ENCODE data around the gene HDAC9.
"Not testable (repeated sequence)": the region's sequence is repeated elsewhere in the genome, so short reads cannot be mapped to it uniquely, and the experiment has no call there.

The HDAC9 gene

DNA sequence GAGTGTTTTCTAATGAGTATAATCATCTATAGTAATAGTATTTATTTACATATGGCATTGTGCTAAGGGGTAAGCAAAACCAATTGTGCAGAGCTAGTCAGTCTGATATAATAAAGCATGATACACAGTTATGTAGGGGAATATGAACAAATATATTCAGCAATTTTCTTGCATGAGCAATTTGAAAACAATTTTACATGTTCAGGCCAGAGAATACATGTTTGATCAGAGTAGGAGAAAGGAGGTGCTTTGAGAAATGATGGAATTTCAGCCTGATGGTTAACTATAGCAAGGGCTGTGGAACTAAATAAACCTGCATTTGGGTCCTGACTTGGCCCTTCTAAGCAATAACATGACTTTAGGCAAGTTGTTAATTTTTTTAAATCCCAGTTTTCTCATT lies 407.3 kb downstream of the HDAC9 start:
- no peak for DNase-seq

DNA sequence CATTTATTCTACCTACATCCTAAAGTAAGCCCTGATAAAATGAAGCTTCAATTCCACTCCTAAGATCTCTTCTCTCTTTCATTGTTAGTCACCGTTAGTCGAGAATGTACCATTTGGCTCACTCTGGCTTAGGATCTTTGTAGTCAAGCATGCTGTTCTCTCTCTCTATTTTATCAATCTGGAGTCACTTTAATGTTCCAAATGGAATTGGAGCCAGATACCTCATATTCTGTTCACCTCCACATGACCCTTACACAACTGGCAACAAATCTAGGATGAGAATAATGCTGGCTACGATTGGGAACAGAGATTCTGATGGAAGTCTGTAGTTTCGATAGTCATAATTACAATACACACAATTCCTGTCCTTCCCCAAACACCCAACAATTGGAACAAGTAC lies 408.1 kb downstream of the HDAC9 start:
- DNase-seq = no peak

- no peak for DNase-seq
These were observed 409.9 kb downstream of the HDAC9 start for GRCh38 chr7:18905316-18905943.

- DNase-seq = no peak
These were observed 411.4 kb downstream of the HDAC9 start for GRCh38 chr7:18906901-18907300.

GRCh38 chr7:18913106-18913505 lies 417.6 kb downstream of the HDAC9 start:
- no peak for DNase-seq

DNA sequence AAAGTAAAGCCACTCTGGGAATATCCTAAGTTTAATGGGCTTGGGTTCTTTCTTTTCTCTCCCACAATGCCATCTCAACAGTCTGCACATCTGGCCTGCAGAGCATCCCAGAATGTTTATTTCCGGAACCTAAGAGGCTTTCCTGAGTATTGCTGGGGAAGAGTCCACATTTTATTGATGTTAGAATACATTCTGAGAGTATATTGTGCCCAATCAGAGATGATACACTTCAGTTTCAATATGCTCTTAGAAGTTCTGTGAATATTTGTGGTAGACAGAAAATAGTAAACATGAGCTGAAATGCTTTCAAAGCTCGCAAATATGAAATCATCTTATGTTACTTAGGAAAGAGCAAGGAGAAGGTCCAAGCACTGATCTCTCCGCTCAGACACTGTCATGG lies 421.3 kb downstream of the HDAC9 start:
- DNase-seq = no peak

- DNase-seq = no peak
These were observed 431.6 kb downstream of the HDAC9 start for GRCh38 chr7:18927134-18927533.

DNA sequence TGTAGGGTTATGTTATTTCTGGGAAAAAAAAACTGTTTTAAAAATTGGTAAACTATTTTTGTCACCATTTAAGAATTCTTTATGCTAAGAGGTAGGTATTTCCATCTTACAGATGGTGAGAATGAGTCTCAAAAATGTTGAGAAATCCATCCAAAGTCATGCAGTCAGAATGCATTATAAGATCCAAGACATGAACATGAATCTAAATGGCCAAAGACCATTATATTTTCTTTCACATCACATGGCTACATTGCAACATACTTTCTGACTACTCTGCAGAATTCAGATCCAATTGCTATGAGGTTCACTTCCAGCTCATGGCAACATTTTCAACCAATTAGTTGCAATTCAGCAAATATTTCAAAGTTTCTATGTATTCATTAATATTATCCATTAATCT lies 440.7 kb downstream of the HDAC9 start:
- no peak for DNase-seq

DNA sequence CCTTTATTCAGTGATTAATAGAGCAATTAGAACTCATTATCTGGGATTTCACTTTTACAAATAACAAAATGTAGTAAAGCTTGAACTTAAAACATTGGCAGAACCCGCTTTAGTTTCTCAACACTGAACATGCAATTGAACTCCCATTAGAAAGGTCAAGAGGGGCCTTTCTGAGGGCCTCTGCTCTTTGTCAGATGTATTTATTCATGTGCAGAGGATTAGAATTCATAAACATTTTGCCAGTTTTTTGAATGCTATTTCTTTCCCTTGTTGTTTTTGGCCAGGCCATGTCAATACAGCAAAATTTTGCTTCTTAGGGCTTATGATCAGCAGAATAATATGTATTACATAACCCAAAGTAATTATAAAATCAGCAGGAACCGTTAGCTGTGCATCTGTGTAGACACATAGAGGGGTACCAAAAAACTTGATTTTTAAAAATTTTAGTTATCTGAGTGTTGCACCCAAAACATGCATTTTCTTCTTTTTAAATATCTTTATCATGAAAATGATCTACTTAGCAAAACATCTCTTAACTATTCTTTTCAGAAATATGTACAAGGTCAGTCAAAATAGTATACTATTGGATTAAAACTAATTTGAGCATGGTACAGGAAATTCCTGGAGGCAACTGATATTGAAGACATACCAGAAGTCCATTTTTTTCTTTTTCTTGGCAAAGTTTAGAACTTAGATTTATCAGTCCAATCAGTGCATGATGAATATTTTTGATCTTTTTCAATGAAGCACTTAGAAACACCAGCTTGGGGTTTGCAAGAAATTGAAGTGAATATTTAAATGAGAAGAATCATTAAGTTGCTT lies 444.4 kb downstream of the HDAC9 start:
- DNase-seq = no peak

DNA sequence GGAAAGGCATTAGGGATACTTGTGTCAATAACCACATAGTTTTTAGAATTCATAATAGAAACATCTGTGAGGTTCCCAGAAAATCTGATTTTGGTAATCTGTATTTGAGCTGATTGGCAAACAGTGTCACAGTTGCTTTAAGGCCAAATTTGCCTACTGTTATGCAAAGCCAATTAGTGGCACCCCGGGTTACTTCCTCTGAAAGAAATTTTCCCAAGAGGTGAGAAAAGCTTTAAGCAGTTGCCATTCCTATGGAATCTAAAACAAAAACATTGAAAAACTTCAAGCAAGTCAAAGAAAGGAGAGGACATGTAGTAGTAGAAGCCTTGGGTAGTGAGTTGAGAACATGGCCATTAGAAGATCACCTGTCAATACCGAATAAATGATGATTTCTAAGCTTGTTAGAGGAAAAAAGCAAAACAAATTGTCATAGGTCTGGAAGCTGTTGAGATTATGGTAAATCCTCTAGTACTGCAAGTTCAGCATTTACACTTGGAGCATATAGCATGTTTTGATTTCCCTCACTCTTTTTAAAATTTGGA lies 445.1 kb downstream of the HDAC9 start:
- DNase-seq = no peak

DNA sequence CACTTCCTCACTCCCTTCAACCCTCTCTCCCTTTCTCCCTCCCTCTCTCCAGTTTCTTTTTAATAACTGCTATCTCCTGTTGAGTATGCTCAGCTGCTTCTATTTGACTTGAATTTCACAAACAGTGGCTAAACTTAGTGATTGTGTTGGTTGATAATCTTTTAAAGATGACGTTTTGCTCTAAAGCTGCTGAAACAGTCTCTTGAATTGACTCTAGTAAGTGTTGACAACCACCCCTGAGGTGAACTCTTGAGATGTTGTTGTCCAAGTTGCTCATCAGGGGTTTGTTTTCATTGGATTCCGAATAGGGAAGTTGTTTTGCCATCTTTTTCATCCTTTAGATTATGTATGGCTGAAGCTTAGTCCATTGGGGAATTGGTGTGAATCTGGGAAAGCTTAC lies 445.7 kb downstream of the HDAC9 start:
- DNase-seq = no peak

- DNase-seq = no peak
These were observed 453.0 kb downstream of the HDAC9 start for GRCh38 chr7:18948521-18948920.

- no peak for DNase-seq
These were observed 457.3 kb downstream of the HDAC9 start for GRCh38 chr7:18952846-18953245.

- no peak for DNase-seq
These were observed 463.1 kb downstream of the HDAC9 start for GRCh38 chr7:18958627-18959026.

- DNase-seq = no peak
These were observed 465.2 kb downstream of the HDAC9 start for GRCh38 chr7:18960725-18961124.

DNA sequence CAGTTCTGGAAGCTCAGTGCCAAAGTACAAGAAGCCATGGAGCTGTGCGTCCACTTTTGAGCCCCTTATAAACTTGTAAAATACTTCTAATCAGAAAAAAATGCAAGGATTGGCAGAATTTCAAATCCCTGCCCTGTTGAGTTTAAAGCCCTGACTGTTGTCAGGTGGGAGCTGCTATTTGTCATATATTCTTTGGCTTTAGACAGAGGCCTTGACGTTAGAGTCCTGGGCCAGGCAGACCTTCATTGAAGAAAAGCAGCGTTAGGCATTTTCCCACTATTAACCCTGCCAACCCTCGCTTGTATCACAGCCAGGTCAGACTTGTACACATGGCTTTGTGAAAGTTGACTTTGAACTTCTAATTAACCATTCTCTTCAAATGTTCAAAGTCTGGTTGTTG lies 466.5 kb downstream of the HDAC9 start:
- no peak for DNase-seq

GRCh38 chr7:18965657-18966056 lies 470.1 kb downstream of the HDAC9 start:
- DNase-seq = no peak

GRCh38 chr7:18967755-18968154 lies 472.2 kb downstream of the HDAC9 start:
- DNase-seq = not testable (repeated sequence)

DNA sequence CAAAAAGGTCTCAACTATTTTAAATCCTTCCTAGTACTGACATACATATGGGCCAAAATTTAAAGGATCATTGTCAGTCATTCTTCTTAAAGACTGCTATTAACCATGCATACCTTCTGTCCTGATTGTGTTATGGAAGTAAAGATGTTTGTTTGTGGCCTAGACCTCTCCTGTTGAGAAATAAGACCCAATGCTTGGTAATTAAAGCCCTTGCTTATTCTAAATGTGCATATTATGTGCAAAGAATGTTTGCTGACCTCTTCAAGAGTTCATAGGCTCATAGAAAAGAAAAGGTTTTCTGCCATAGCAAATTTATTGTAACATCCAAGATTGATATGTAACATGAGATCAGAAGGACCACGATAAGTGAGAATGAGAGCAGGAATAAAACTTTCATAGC lies 476.3 kb downstream of the HDAC9 start:
- DNase-seq = no peak

GRCh38 chr7:18974803-18975202 lies 479.3 kb downstream of the HDAC9 start:
- DNase-seq = no peak

GRCh38 chr7:18975276-18975675 lies 479.7 kb downstream of the HDAC9 start:
- no peak for DNase-seq

- DNase-seq = no peak
These were observed 480.2 kb downstream of the HDAC9 start for GRCh38 chr7:18975689-18976280.

DNA sequence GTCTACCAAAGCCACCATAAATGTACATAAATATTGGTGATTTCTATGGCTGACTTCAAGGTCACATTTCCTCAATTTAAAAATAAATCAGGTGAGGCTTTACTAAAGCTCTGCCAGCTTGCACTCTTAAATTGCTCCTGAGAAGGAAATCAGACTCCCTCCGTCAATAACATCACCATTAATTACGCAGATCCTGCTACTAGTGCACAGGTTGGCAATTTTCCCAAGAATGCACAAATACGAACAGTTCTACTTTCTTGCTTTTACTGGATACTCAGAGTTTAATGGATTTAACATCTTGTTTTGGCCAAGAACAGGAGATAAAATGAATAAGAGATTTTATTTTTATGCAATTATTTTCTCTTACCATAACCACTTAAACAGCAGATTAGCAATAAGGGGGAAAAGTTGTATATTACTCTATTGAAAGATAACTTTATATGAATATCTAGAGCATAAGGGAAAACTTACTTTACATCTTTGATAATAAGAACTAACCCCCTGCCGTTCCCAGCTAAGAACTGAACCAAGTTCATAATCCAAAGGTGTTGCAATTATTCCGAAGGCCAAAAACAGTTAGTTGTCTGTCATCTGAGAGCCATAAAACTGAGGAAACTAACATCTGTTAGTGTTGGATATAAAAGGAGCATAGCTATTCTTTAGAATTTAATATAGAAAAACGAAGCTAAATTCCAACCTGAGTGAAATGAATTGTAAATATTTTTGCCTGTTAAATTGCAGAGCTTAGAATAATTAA lies 481.3 kb downstream of the HDAC9 start:
- DNase-seq = no peak

Measured in suppressor macrophage (primary cell).